ENCODE measurements around the gene LHFPL2.

The LHFPL2 gene

DNA sequence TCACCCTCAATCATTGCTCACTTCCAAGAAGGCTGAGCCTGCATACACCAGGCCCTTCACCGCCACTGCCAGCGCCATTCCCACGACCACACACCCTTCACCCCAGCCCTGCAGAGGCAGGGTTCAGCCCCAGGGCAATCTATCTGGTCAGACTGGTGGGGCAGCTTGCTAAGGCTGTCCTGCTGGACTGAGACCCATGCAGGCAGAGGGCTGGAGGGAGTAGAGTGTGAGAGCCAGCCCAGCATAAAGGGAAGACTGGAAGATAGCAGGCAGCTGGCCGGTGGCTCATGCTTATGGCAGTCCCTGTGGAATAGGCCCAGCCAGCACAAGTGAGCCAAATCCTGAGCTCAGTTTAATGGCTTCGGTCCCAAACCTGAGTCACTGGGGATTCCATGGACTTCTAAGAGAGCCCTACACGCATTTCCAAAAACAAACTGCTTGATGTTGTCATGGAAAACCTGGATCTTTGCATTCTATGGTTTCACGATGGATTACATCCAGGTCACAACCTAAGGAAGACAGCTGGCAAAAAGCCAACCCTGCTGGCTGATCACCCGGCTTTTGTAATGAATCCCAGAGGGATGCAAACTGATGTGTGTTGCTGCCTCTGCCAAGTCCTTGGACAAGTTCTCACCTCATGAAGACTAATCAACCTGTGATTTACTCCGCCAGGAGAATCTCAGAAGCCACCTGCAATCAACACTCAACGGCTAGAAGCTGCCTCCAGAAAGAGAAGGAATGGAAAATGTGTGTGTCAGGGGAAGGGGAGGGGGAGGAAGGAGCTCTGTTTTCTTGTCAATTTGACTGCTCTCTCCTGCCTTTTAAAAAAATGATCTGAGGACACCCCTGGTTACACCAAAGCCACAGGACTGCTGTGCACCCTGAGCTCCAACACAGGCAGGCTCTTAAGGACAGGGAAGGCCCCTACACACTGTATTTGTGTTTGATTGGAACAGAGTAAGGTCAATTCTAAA, 143.6 kb downstream of the LHFPL2 start:
- no peak for DNase-seq (ENCODE audit: low read depth in 3 of 3)

DNA sequence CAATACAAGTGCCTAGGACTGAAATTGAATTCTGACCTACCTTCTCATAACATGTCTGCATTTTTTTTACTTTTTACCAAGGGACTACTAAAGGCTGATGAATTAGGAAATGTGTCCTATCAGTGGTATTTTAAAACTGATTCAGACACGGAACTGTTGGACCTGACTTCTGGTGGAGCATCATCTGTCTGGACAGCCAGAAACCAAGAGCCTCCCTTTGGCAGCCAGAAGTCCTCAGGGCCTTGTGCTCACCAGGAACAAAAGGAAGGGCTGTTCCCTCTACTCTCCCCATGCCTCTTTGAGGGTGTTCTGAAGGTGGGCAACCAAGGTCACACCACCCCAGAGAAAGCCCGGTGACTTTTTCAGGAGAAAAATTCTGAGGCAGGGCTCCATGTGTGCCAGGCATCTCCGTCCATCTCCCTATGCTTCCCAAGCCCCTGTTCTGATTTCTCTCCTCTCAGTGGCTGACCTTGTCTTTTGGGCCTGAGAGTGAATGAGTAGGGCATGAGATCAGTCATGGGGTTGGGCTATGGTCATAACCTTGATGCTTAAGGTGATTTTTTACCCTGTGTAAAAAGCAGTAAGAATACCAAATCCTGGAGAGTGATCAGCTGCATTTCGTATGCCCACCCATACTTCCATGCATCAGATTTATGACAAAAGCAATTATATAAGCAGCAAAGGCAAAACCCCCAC, 144.5 kb downstream of the LHFPL2 start:
- DNase-seq (ENCODE audit: low read depth in 3 of 3): no peak

DNA sequence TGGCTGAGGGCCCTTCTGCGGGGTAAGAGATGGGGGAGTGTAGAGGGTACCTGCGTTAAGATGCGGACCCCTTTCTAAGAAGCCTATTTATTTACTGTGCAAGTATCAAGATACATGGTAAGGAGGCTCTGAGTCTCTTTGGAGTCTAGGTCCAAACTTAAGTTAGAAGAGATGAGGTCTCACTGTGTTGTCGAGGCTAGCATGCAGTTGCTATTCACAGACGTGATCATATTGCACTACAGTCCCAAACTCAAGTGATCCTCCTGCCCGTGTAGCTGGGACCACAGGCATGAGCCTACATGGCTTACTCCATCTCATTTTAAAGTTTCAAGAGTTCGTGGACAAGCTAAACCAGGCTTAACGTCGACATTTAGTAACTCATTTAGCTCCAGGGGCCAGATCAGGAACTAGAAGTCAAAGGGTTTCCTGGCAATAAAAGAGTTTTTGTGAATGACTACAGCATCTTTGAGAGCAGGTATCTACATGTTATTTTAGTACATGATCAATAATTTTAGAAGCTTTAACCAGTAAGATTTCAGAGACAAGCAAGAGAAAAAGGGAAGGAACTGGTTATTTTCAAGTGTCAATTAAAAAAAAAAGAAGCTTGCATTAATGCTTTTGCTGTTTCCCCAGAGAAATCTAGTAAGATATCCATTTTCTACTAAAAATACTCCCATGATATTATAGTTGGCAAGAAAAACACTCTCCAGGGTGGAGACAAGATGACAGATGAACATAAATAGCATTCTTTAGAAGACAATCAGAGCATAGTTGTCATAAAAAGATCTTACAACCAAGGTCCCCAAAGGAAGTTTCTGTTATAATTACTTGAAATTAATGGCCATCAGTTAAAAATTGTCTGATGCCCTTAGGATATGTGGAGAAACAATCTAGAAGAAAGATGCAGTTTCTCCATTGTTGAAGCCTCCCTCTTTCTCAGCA, 146.9 kb downstream of the LHFPL2 start:
- DNase-seq (ENCODE audit: low read depth in 3 of 3): no peak

DNA sequence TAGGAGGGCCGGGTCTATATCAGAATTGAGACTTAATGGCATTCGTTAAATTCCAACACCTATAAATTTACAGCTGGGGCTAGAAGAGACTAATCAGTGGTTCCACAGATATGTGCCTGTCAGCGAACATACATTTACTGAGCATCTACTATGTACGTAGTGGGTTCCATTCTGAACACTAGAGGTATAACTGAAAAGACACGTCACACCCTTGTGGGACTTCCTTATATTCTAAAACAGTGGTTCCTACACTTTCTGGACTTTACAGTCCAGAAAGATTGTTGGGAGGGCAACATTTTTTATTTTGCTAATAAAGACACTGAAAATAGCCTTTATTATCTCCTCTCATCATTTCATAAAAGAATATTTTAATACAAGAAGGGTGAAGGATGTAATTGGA, 147.7 kb downstream of the LHFPL2 start:
- DNase-seq (ENCODE audit: low read depth in 3 of 3): no peak

DNA sequence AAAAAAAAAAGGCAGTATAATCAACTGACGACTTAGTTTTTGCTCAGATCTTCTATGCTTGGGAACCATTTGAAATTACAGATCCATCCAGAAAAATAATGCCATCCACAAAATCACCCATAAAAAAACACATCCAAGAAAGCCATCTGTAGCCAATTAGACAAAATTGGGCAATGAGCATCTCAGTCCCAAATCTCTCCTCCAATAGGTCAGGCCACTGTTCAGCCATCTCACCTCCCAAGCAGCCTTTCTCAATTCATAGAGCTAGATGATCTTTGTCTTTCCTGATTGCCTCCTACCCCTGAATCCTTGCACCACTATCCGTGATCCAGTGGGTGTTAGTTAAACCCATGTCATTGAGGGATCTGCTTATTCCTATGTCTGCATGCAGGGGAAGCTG, 148.5 kb downstream of the LHFPL2 start:
- no peak for DNase-seq (ENCODE audit: low read depth in 3 of 3)

DNA sequence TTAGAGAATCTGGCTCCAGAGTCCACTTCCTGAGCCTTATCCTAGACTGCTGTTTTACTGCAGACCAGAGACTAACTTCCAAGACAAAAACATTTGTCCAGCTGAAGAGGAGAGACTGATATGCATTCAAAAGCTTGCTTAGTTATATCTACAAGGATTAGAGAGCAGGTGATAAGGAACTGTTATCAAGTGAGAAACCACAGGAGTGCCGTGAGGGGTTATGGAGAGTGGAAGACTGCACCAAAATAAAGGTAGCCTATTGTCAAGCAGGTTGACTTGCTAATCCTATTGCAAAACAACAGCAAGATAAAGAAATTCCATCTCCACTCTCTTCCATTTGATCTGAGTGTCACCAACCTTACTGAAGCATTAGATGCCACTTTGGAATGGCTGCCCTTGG, 149.1 kb downstream of the LHFPL2 start:
- no peak for DNase-seq (ENCODE audit: low read depth in 3 of 3)

DNA sequence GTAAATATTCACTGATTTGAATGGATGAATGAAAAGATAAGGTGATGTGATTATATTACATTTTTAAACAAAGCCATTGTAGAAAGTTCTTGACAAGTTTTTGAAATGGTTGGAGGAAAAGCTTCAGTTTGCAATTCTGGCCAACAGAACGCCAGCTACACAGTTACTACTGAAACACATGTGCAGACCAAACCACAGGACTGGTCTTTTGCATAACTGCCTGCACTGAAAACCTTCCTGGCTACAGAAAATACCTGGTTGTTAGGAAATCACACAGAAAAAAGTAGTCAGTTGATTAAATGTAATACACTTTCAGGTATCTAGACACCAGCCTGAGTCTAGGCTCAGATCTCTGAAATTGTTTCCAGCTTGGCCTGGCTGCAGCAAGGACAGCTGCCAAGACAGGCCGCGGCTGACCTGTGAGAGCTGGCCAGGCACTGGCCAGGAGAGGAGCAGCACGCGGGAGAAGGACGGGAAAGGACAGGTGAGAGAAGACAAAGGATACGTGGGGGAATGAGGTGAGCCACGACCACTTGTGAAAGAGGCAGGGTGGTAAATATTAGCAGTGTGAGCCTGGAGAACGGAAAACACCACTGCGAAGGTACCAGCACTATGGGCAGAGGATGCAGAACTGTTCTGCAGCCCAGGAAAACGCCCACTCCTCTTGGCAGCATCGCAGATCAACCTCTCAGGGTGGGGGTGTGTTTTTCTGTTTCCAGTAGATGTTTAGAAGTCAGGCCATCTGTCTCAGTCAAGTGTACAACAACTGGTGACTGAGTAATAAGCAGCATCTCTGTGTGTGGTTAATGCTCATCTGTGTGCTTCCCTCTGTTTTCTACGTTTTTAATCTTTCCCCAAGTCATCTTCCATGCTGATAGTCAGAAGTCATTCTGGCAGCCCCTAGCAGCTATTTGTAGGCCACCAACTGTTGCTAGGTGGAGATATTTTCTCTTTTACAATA, 150.7 kb downstream of the LHFPL2 start:
- DNase-seq (ENCODE audit: low read depth in 3 of 3): no peak

DNA sequence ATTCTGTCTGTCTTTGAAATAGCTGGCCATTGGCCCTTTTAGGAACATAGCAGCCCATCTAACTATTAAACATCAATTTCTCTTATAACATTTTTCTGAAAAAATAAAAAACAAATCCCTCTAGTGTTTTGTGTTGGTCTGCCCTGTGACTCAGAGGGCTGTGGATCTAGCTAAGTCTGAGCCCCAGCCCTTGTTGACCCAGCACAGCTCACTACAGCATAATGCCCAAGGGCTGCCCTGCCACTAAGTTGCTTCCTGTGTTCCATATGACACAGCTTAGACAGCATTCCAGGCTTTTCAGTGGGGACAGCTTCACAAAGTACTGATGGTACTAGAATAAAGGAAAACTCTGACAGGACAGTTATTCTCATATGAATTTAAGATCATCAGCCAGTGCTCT, 152.2 kb downstream of the LHFPL2 start:
- no peak for DNase-seq (ENCODE audit: low read depth in 3 of 3)

DNA sequence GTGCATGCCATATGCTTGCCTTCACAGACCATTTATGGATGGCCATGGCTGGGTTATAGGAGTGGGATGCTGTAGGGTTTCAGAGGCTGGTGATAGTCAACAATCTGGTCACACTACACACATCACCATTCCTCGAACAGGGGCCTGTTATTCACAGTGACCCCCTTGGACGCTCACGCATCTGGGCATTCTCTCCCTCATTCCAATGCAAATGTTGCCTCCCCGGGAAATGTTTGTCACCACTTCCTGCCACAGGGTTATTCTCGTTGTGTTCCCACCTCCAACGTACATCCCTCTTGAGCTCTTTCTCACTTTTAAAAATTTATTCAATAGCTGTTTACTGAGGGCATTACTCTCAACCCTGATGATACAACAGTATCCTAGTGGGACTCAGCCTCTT, 152.8 kb downstream of the LHFPL2 start:
- DNase-seq (ENCODE audit: low read depth in 3 of 3): no peak

DNA sequence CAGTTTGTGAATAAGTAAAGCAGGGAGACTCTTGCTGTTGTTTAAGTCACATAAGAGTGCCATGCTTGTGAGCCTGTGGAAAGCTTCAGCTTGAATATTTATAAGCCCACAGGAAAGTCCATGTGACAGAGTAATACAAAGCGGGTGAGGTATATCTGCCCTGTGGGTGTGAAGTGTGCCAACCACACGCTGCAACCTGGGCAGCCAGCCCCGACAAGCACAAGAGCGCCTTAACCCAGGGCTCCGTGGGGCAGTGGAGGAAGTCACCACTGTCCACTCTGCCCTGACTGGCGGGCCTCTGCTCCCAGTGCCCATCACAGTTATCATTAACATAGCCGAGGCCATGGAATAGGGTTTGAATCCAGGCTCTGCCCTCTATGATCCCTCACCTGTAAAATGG, 155.9 kb downstream of the LHFPL2 start:
- DNase-seq (ENCODE audit: low read depth in 3 of 3): no peak

DNA sequence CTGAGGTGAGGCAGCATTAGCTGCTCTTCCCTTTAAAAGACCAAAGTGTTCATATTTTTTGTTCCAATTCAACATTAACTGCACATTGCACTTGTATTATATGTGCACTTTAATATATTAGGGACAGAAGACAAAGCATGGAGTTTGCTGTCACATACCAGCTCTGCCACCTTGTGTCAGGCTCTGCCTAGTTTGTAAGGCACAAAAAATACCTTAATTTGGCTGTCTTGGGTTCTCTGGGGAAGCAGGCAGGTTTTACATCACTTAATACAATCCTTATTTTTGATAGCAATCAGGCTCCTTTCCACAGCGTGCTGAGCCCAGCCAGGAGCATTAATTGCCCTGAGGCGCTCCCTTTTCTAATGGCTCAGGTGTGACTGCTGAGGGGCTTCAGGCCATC, 156.3 kb downstream of the LHFPL2 start:
- no peak for DNase-seq (ENCODE audit: low read depth in 3 of 3)

DNA sequence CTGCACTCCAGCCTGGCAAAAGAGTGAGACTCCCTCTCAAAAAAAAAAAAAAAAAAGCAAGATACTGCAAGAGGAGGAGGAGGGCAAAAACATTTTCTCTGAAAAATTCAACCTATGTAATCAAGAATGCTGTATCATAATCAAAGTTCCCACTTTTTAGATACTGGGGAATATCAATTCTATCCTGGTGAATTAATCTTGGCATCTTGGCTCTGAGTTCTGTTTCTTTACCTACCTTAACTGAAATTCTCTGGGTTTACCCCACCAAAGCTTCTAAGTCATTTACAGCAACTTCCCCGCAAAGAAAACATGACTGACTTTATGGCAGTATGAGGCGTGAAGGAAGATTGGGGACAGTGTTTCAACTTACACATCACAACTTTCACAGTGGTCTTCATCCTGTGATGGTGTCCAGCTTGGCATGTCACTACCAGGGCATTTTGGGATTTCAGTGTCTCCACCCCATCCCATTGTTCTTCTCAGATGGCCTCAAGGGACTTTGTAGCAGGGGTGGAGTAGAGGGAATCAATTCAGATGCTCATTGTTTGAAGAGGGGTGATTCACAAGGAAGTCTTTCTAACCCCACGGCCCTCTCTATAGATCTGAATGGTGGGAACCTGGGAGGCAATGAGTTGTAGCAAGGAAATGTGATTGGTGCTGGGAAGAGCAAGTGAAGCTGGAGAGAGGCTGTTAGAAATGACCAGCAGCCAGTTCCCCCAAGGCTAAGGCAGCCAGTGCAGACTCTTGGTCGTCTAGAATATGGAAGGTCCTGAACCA, 157.7 kb downstream of the LHFPL2 start:
- DNase-seq (ENCODE audit: low read depth in 3 of 3): no peak

DNA sequence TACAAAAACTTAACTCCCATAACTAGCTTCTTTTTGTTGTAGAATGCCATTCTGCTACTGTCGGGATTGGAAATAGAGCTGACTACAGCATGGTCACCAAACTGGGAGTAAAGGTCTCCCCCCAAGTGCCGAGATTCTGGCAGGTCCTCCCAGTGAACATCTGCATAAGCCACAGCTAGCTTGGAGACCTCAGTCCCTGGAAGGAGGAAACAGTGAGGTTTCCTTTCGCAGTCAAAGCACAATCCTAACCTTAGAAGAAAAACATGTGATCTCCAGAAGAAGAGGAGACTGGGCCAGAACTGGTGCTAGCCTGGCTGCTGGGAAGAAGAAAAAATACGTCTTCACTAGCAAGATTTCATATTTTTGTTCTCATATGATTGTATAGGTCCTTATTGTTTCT, 160.7 kb downstream of the LHFPL2 start:
- no peak for DNase-seq (ENCODE audit: low read depth in 3 of 3)

DNA sequence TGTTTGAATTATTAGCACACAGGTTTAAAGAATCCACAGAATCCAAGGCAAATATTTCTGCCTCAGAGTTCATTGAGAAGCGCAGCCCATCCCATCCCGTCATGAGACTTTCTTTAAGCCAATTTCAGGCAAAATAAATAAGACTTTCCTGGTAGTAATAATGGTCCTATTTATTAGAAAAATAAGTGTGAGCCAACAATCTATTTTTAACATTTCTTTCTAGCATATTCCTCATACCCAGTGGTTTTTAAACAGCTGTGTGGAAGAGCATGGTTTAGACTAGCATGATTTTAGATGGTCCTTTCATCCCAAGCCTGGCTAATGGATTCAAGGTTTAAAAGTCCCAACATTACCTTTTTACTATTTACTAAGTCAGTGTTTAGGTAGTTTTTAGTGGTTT, 162.4 kb downstream of the LHFPL2 start:
- no peak for DNase-seq (ENCODE audit: low read depth in 3 of 3)

DNA sequence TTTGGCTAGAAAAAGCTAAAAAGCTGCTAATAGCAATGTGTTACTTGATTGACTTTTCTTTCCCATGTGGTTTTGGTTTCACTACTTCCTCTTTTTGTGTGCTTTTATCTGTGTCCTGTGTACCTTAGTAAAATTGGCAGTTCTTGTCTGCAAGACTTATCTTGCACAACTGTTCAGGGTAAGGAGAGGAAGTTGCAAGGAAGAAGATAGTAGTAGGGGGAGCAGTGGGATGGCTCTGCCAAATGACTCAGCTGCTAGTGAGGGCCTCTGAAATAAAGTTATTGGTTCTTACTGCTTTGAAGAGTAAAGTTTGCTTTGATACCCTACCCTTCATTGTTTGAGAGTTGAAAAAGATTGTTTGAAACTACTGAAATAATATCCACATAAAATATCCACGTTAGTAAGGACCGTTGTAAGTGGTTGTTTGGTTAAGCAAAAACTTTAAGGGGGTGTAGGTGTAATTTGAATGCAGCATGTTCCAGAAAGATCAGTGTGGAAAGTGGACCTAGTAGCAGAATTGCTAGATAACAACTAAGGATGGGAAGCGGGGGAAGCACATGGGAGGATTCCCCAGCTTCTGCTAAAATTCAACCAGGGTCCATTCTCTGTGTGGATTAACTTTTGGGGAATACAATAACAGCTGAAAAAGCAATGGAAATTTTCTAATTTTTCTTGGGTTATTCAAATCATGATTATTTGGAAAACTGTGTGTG, 164.6 kb downstream of the LHFPL2 start:
- no peak for DNase-seq (ENCODE audit: low read depth in 3 of 3)

DNA sequence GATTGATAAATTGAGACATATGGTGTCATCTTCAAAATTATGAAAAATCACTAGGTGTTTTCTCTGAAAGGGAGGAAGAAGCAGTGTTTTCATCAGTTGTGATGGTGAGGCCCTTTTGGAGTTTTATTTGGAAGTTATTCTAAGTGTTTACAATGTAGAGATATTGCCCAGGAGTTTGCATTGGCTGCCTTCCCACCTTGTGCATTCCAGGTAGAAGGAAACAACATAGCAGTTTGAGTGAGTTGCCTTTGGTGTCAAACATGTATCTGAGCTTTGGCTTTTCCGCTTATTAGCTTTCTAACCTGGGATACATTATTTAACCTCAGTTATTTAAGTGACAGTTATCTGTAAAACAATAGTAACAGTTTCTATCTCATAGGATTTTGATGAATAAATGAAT, 165.6 kb downstream of the LHFPL2 start:
- no peak for DNase-seq (ENCODE audit: low read depth in 3 of 3)

DNA sequence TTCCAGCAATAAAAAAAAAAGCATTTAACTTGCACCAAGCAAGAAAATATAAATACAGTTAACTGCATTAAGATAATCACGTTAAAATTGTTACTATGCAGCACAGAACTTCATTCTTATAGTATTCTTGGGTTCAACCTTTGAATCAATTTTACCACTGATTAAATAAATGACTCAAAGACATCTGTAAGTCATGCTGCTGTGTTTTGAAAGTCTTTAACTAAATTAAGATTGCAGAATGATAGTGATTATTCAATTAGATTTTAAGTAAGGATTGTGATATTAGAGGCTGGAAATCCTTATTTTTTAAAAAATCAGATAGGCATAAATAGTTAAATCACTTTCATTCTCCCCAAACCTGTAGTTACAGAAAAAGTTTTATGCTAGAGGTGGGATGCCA, 171.8 kb downstream of the LHFPL2 start:
- no peak for DNase-seq (ENCODE audit: low read depth in 3 of 3)

DNA sequence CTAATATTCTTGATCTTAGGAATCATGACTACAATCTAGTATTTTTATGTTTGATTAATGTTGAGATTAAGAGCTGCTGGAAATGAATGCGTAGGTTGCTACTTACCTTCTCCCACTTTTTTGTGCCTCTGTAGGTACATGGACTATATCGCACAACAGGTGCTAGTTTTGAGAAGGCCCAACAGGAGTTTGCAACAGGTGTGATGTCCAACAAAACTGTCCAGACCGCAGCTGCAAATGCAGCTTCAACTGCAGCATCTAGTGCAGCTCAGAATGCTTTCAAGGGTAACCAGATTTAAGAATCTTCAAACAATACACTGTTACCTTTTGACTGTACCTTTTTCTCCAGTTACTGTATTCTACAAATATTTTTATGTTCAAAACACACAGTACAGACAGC, 173.2 kb downstream of the LHFPL2 start:
- no peak for DNase-seq (ENCODE audit: low read depth in 3 of 3)

DNA sequence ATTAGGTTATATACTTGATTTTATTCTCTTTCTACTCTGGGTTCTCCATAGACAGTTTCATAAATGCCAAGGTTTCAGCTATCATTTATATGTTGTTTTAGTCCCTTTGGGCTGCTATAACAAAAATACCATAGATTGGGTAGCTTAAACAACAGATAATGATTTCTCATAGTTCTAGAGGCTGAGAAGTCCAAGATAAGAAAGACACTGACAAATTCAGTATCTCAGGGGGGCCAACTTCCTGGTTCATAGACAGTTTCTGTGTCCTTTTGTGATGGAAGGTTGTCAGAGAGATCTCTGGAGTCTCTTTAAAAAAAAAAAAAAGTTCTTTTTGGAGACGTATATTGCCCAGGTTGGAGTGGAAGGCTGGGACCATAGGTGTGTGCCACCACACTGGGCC, 174.8 kb downstream of the LHFPL2 start:
- DNase-seq (ENCODE audit: low read depth in 3 of 3): no peak

Data from stimulated activated CD4-positive, alpha-beta T cell treated with anti-CD3 and anti-CD28 coated beads, TNF-alpha, amount 100 ng/mL, for 48 hours (primary cell).